Retina (tissue), 1 donor: ENCODE results near the gene TTBK1.
"Not testable (repeated sequence)": the region's sequence is repeated elsewhere in the genome, so short reads cannot be mapped to it uniquely, and the experiment has no call there.

Experiments
- DNase-seq: peaks from one replicate; pipeline ENCODE4 v3.0.0-alpha.2; 2016

TTBK1 gene

DNA sequence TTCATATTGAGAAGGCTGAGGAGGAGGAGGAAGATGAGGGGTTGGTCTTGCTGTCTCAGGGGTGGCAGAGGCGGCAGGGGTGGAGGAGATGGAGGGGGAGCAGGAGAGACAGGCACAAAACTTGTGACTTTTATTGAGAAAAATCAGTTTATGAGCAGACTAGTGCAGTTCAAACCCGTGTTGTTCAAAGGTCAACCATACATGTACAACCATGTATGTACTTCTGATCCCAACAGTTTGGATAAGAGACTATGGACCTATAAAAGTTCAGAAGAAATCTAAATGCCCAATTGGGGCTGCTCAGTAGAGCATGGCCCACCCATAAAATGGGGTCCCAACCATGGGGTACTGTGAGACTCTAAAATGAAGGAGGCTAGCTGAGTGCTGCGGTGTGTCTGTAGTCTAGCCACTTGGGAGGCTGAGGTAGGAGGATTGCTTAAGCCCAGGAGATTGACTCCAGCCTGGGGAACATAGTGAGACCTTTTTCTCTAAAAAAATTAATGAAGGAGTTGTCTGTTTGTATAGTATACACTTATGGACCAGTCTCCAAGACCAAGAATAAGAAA is 47.1 kb downstream of the TTBK1 start:
- no peak for DNase-seq

DNA sequence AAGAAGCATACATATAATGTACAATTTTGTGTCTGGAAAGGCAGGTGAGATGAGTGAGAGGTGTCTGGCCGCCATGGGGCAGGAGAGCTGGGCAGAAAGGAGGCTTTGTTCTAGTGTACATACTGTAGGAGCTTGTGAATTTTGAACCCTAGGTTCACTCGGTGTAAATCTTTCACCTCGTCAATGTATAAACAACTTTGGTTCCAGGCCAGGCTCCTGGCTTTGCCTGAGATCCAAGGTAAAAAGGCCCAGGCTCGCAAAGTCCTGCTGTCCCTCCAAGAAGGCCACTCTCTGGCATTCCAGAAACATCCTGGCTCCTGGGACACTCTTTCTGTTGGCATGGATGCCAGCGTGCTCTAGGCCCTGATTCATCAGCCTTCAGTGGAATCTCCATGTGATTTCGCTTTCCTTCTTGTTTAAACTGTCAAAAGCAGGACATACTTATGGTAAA is 47.6 kb downstream of the TTBK1 start:
- no peak for DNase-seq

DNA sequence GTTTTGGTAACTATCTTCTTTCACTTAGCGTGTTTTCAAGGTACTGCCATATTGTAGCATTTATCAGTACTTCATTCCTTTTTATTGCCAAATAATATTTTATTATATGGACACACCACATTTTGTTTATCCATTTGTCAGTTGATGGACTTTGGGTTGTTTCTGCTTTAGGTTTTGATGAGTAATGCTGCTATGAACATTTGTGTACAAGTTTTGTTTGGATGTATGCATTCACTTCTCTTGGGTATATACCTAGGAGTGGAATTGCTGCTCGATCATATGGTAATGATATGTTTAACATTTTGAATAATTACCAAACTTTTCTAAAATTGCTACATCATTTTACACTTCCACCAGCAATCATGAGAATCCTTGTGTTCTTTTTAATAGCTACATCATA is 48.4 kb downstream of the TTBK1 start:
- DNase-seq, result no peak

DNA sequence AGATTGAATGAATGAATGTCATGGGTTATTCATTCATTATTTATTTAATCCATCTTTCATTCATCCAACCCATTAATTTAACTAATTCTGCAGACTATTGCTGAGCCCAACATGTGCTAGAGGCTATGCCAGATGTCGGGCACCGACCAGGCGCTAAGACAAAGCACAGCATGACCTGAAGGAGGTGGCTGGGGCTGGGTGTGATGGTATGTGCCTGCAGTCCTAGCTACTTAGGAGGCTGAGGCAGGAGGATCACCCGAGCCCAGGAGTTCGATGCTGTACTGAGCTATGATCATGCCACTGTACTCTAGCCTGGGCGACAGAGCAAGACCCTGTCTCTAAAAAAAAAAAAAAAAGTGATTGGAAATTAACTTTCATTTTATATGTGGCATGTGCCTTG is 49.1 kb downstream of the TTBK1 start:
- DNase-seq, result no peak

DNA sequence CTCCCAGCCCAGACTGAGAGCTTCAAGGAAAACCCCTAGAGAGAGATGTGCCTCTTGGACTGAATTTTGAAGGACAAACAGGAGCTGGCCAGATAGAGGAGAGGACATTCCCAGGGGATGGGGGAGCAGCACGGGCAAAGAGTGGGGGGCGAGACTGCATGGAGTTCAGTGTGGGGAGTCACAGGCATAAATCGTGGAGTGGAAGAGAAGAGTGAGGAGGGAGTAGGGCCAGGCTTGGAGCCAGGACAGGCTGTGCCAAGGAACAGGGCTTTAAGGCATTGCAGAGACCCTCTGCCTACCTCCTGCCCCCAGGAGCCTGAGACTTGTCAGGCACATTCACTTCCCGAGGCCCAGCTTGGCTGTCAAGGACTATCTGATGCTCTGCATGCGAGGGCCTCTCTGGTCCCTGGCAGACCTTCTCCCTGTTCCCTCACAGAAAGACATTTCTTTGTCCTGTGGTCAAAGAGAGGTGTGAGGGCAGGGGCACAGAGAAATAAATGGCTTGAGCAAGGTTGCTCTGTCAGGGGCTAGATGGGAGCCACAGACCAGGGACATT is 49.6 kb downstream of the TTBK1 start:
- DNase-seq, result no peak

DNA sequence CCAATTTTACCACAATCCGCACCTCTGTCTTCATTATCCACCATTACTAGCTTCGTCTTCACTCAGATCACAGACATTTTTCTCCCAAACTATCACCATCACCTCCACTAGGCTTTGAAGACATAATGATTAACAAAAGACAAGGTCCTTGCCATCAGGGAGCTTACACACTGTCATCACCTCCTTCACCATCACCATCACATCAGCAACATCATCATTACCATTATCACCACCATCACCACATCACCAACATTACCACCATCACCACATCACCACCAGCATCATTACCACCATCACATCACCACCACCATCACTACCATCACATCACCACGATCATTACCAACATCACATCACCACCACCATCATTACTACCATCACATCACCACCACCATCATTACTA is 50.4 kb downstream of the TTBK1 start:
- no peak for DNase-seq

DNA sequence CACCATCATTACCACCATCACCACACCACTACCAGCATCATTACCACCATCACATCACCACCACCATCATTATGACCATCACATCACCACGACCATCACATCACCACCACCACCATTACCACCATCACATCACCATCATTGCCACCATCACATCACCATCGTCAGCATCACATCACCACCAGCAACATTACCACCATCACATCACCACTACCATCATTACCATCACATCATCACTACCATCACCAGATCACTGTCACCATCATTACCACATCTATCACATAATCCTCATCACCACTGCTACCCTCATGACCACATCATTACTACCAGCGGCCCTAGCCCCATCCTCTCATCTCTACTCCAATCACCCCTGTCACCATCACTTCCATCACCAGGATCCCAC is 51.3 kb downstream of the TTBK1 start:
- no peak for DNase-seq

DNA sequence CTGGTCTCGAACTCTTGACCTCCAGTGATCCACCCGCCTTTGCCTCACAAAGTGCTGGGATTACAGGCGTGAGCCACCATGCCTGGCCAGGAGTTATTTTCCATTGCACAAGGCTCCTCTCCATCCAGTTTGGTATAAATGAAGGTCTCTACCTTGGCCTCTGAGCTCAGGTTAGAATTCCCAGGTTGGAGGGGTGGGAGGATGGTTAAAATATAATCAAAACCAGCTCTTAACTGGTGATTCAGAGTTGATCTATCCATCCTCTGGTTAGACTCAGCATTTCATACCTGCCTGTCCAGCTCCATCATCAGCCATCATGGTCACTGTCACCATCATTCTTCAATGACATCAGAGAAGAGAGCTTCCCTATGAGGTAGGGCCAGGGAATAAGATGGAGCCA is 52.2 kb downstream of the TTBK1 start:
- no peak for DNase-seq

DNA sequence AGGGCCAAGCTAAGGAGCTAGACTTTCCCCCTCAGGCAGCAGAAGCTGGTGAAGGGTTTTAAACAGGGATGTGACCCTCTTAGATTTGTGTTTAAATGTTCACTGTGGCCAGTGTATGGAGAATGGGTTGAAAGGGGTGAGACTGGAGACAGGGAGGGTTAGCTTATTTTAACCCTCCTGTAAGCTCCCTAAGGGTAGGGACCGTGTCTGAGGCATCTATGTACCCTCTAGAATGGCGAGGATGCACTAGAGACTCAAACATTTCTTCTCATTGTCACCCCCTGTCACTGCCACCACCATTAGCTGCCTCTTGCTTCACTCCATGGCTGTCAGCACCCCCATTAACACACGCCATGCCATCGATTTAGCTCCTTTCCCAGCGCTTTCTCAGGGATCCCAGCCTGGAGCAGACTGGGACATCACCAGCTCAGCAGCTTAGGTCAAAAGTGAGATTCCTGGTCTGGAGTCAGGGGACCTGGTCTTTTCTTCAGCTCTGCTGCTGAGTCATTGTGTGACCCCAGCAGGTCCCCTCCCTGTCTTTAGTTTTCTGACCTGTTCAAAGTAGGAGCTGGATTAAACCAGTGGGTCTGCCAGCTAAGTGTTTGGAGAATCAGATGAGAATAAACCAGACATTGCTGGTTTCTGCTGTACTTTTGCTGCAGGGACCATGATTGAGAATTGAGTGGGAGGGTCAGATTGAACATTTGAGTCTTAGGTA is 53.7 kb downstream of the TTBK1 start:
- DNase-seq, result no peak

DNA sequence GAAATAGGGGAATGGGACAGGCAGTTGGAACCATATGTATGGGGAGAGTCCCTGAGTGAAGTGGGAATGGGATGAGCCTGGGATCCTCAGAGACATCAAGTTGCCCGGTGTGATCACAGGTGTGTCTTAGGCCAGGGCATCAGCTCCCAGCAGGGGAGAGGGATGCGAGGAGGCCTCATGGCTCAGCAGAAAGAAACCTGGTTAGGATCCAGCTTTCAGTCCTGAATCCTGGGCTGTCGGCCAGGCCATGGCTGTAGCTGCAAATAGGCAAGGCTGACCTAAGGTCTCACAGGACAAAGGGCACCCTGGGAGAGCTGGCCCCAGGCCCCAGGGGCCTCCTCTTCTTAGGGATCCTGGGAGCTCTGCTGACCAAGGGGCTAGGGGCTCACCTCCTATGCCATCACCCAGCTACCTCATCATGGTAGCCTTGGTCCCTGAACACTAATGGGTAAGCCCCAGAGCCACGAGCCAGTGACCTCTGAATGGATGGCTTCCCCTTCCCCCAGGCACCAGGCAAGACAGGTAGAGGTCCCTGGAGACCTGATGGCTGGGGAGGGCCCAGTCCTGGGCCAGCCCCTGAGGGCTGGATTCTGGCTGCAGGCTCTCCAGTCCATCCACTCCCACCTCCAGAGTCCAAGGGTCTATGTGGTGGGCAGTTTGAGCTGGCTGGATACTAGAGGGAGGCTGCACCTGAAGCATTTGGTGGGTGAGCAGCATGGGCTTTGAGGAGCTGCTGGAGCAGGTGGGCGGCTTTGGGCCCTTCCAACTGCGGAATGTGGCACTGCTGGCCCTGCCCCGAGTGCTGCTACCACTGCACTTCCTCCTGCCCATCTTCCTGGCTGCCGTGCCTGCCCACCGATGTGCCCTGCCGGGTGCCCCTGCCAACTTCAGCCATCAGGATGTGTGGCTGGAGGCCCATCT is 54.6 kb downstream of the TTBK1 start, which contains the start of gene SLC22A7:
Gene SLC22A7, plus strand, starts transcription at position 617 of the 921 bp plus-strand sequence. Its CDS starts 99 bp downstream, at position 716.
- no peak for DNase-seq

DNA sequence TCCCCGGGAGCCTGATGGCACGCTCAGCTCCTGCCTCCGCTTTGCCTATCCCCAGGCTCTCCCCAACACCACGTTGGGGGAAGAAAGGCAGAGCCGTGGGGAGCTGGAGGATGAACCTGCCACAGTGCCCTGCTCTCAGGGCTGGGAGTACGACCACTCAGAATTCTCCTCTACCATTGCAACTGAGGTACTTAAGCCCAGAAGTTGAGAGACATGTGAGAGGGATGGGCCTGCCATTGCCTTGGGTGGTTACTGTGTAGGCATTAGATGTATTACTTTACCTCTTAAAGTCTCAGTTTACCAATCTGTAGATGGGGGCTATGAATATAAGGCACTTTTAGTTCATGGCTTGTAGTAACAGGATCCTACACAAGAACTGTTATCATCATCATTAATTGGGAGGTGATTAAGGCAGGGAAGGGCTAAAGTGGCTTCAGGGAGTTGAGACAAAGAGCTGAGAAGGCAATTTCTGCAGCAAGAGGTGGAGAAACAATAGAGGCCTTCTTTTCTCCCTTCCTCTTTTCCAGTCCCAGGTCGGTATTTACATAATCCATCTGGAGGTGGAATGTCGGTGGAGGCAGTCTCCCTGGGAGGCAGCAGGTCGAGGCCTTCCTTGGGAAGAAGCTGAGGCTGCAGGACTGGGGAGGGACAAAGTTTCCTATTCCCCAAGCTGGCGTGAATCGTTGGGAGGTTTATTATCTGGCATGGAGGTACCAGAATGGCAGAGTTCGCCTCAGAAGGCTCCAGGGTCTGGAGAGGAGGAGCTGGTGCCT is 55.5 kb downstream of the TTBK1 start:
- DNase-seq, result no peak

DNA sequence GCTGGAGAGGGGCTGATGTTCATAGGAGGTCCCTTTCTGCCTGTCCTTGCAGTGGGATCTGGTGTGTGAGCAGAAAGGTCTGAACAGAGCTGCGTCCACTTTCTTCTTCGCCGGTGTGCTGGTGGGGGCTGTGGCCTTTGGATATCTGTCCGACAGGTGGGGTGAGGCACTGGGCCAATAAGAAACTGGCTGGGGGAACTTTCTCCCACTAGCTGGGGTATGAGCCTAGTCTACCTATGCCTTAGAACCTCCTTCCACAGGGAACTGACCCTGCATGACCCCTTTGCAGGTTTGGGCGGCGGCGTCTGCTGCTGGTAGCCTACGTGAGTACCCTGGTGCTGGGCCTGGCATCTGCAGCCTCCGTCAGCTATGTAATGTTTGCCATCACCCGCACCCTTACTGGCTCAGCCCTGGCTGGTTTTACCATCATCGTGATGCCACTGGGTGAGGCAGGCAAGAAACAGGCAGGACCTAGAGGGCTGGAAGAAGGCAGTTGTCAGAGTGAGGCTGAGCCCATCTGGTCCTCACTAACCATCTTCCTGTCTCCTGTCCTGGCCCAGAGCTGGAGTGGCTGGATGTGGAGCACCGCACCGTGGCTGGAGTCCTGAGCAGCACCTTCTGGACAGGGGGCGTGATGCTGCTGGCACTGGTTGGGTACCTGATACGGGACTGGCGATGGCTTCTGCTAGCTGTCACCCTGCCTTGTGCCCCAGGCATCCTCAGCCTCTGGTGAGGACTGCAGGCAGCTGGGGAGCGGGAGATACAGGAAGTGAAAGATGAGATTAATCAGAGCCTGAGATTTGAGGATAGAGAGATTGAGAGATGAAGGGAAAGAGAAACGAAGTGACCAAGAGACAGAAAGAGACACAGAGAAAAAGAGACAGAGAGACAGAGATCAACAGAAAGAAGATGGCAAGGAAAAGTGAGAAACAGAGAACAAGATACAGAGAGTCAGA is 56.3 kb downstream of the TTBK1 start:
- no peak for DNase-seq

DNA sequence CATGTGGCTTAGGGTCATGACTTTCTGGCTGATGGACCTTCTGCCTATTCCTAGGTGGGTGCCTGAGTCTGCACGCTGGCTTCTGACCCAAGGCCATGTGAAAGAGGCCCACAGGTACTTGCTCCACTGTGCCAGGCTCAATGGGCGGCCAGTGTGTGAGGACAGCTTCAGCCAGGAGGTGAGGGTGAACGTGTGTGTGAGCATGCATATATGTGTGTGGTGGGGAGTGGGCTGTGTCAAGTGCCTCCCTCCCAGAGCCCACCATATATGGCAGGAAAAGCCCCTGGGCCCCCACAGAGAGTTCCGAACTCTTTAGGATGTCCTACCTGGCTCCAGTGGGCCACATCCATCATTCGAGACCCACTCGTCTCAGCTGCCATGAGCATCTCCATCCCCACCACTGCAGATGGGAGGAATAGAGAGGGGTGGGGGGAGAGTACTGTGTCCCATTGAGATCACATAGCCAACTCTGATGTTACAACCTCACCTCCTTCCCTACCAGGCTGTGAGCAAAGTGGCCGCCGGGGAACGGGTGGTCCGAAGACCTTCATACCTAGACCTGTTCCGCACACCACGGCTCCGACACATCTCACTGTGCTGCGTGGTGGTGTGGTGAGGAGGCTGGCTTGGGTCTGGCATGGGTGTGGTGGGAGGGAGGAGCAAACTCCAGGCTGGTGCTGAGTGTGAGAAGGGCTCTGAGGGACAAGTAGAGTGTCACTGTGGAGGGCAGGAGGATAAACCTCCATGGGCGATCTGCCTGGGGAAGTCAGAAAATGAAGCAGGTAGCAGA is 58.0 kb downstream of the TTBK1 start:
- no peak for DNase-seq

DNA sequence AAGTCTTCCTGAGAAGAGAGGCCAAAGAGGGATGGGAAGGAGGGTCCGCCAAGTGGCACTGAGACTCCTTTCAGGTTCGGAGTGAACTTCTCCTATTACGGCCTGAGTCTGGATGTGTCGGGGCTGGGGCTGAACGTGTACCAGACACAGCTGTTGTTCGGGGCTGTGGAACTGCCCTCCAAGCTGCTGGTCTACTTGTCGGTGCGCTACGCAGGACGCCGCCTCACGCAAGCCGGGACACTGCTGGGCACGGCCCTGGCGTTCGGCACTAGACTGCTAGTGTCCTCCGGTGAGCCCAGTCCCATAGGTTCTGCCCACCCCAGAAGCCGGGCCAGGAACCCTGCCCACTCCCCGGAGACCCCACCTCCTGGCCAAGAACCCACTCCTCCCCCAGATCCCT is 58.8 kb downstream of the TTBK1 start:
- DNase-seq, result no peak

DNA sequence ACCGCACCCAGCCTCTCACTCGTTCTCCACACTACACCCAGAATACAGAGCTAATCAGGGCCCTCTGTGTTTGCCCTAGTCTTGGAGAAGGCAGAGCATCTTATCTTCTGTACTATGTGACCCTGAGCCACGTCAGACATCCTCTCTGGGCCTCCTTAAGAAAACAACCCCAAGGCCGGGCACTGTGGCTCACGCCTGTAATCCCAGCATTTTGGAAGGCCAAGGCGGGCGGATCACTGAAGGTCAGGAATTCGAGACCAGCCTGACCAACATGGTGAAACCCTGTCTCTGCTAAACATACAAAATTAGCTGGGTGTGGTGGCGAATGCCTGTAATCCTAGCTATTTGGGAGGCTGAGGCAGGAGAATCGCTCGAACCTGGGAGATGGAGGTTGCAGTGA is 59.7 kb downstream of the TTBK1 start:
- DNase-seq, result not testable (repeated sequence)

DNA sequence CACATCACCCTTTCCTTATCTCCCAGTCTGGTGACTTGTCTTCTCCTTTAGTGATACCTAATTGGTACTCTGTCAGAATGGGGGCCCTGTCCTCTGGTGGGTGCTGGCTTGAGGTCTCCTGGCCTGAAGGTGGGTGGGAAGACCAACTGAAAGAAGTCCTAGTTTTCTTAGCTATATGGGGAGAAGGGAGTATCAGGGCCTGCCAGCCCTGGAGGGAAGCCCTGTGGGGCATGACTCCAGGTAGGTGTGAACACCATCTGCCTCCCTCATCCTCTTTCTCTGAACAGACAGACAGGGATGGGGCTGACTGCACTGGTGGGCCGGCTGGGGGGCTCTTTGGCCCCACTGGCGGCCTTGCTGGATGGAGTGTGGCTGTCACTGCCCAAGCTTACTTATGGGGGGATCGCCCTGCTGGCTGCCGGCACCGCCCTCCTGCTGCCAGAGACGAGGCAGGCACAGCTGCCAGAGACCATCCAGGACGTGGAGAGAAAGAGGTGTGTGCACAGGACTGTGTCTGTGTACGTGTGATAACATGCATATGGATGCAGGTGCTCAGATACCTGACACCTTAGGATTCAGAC is 60.6 kb downstream of the TTBK1 start:
- no peak for DNase-seq

DNA sequence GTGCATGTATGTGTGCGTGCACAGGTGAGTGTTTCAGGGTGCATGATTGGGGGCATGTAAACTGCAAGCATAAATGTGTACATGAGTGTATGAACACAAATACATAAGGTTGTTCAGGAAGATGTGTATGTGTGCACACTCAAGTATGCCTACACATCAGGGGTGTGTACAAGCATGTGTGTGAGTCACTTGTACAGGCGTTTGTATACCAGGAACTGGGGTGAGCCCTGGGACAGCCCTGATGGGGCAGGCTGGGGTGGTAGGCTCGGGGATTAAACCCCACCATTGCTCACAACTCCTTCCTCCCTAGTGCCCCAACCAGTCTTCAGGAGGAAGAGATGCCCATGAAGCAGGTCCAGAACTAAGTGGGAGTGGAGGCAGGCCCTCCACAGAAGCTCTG is 61.1 kb downstream of the TTBK1 start:
- DNase-seq, result no peak

DNA sequence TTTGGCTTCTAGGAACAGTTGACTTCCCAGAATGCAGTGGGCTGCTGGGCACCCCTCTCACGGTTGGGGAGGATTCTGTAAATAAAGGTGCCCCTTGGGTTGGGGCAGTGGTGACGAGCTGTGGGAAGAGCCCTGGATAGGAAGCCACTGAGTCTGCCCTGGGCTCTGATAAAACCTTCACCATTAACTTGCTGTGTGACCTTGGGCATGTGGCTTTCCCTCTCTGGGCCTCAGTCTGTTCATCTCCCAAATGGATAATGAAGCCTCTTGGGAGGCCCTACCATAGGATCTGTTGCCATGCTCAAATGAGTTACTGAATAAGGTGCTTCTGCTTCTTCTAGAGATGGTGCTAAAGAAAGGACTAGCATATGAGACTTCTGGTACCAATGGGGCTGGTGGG is 61.6 kb downstream of the TTBK1 start:
- DNase-seq, result no peak

DNA sequence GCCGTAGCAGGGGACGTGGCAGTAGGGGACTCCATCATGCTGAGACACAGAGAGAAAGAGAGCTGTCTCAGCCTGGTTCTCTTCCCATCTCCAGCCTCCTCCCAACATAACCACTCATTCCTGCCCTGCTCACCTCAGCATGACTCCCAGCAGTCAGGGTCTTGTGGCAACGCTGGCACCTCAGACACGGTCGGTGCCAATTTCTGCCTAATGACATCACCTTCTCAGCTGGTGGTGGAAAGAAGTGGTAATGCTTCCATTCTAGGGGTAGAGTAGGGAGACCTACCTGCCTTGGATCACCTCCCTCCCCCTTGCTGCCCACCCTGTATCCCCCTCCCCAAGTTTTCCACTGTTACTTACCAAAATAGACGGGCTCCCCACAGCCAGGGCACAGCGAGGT is 62.8 kb downstream of the TTBK1 start:
- no peak for DNase-seq

DNA sequence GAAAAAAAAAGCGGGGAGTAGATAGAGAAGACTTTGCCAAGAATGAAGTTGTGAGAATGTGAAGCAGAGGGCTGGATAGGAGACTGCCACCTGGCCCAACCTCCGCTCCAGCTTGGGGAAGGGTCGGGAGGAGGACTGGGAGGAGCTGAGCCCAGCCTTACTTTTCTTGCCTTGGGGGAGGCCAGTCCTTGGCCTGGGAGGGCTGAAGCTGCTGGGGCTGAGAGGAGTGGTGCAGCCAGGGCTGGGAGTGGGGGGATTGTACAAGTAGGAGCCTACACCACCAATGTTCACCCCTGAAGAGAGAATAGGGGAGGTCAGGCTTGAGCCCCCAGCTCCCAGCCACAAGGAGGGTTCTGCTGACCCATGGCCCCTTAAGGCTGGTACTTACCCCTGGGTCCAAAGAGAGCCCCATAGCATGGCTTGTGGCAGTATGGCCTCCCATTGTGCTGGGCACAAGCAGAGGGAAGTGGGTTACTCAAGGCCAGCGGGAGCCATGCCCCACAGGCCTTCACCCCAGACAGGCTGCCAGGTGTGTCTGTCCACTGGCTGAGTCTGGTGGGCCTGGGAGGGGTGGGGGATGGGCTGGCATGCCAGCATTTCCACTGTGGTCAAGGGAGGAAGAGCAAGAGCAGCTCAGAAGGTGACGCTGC is 64.3 kb downstream of the TTBK1 start:
- no peak for DNase-seq
